A673 (cell line): ENCODE data around the gene PHF2.

Experiments used
- EZH2 ChIP-seq: fragments of 200-600 bp; sonication (generic); IDR thresholded peaks from 2 replicates; pipeline ENCODE4 v1.6.1; 2017; ENCODE audit warnings: borderline replicate concordance, low read depth, mild to moderate bottlenecking, mixed read lengths, antibody characterized with exemption, low read length; ENCODE audit not compliant: poor library complexity, severe bottlenecking
- TF ChIP-seq, protein P1 (sequence below): fragments of 300-800, 200-600 bp; sonication (generic); conservative IDR thresholded peaks from 2 replicates; pipeline ENCODE4 v1.5.1; 2017; ENCODE audit warnings: low read depth, mild to moderate bottlenecking, antibody characterized with exemption, low read length, moderate library complexity, mixed read lengths

GRCh38 chr9:93652604-93653592 is 76.5 kb downstream of the PHF2 start:
- TF ChIP-seq EZH2 = no peak
- TF ChIP-seq, protein P1, sequence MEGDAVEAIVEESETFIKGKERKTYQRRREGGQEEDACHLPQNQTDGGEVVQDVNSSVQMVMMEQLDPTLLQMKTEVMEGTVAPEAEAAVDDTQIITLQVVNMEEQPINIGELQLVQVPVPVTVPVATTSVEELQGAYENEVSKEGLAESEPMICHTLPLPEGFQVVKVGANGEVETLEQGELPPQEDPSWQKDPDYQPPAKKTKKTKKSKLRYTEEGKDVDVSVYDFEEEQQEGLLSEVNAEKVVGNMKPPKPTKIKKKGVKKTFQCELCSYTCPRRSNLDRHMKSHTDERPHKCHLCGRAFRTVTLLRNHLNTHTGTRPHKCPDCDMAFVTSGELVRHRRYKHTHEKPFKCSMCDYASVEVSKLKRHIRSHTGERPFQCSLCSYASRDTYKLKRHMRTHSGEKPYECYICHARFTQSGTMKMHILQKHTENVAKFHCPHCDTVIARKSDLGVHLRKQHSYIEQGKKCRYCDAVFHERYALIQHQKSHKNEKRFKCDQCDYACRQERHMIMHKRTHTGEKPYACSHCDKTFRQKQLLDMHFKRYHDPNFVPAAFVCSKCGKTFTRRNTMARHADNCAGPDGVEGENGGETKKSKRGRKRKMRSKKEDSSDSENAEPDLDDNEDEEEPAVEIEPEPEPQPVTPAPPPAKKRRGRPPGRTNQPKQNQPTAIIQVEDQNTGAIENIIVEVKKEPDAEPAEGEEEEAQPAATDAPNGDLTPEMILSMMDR = no peak
